ENCODE data around the gene SLC44A4.
"Not testable (repeated sequence)": the region's sequence is repeated elsewhere in the genome, so short reads cannot be mapped to it uniquely, and the experiment has no call there.

The SLC44A4 gene

GRCh38 chr6:31851980-31852718 is 26.6 kb downstream of the SLC44A4 start:
- DNase-seq: not testable (repeated sequence)

DNA sequence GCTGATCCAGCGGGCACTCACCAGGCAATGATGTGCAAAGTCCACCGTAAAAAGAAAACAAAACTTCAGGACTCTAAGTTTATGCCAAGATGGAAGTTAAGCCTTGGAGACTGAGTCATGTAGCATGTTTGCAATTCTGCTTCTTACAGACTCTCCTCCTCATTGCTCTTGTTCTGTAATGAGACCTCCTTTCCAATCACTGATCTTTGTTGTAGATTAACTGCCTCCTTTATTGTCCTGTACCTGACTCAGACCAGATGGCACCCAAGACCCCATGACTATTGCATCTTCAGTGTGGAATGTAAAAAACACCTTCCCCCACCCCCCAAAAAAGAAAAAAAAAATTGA is 27.3 kb downstream of the SLC44A4 start:
- DNase-seq: no peak

DNA sequence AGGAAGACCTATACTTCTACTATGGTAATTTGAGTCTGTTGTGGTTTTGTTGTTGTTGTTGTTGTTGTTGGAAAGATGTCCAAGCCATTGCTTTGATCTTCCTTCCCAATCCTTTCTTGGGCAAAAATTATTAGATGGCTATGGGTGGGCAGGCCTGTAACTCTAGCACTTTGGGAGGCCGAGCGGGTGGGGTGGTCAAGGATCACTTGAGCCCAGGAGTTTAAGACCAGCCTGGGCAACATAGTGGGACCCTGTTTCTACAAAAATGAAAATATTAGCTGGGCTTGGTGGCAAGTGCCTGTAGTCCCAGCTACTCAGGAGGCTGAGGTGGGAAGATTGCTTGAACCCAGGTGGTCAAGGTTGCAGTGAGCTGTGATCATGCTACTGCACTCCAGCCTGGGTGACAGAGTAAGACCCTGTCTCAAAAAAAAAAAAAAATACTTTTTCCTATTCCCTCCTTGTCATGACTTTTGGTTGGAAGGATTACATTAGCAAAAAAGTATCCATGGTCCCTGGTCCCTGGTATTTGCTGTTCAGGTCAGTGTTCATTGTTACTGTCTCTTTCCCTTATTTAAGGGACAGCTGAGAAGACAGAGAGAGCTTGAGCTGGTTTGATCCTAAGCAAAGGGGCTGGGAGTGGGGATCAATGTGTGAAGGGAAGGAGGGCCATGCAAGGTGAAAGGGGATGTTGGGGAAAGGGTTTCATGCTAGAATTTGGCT is 27.9 kb downstream of the SLC44A4 start:
- no peak for DNase-seq

GRCh38 chr6:31847276-31847978 is 31.4 kb downstream of the SLC44A4 start:
- no peak for DNase-seq

- DNase-seq: no peak
These were observed 34.3 kb downstream of the SLC44A4 start for GRCh38 chr6:31844507-31844906.

GRCh38 chr6:31842053-31842452 is 36.7 kb downstream of the SLC44A4 start:
- DNase-seq: no peak

- not testable (repeated sequence) for DNase-seq
These were observed 39.0 kb downstream of the SLC44A4 start for GRCh38 chr6:31839779-31840126.

DNA sequence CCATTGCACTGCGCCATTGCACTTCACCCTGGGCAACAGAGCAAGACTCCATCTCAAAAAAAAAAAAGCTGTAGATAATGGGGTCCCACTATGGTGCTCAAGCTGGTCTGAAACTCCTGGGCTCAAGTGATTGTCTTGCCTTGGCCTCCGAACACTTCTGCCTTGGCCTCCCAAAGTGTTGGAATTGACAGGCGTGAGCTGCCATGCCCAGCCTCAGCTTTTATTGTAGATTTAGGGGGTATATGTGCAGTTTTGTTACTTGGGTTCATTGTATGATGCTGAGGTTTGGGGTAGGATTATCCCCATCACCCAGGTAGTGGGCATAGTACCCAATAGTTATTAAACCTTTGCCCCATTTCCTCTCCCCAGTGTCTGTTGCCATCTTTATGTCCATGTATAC is 39.8 kb downstream of the SLC44A4 start:
- DNase-seq: no peak

DNA sequence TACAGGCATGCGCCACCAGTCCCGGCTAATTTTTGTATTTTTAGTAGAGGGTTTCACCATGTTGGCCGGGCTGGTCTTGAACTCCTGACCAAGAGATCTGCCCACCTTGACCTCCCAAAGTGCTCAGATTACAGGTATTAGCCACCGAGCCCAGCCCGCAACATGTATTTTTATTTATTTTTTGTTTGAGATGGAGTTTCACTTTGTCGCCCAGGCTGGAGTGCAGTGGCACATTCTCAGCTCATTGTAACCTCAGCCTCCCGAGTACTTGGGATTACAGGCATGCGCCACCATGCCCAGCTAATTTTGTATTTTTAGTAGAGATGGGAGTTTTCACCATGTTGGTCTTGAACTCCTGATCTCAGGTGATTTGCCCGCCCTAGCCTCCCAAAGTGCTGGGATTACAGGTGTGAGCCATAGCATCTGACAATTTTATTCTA is 40.7 kb downstream of the SLC44A4 start:
- DNase-seq: not testable (repeated sequence)

DNA sequence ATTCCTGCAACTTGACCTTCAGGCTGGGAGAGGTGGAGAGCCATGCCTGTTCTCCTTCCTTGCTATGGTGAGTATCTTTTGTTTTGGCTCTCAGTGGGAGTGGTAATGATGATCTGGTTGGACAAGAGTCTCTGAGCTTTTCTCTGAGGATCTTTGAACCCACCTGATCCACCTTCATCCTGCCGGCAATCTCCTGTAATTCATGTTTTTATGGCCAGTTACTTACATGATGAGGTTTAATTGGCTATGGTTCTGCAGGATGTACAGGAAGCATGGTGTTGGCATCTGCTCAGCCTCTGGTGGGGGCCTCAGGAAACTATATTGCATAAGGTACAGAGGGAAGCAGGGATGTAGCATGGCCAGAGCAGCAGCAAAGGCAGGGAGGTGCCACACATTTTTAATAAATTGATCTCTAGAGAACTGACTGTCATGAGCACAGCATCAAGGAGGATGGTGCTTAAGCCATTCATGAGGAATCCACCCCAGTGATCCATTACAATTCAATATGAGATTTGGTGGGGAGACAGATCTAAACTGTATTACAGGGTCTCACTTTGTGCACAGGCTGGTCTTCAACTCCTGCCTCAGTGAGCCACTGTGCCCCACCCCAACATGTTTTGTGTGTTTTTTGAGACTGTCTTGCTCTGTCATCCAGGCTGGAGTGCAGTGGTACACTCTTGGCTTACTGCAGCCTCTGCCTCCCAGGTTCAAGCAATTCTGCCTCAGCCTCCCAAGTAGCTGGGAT is 41.3 kb downstream of the SLC44A4 start:
- DNase-seq: no peak

DNA sequence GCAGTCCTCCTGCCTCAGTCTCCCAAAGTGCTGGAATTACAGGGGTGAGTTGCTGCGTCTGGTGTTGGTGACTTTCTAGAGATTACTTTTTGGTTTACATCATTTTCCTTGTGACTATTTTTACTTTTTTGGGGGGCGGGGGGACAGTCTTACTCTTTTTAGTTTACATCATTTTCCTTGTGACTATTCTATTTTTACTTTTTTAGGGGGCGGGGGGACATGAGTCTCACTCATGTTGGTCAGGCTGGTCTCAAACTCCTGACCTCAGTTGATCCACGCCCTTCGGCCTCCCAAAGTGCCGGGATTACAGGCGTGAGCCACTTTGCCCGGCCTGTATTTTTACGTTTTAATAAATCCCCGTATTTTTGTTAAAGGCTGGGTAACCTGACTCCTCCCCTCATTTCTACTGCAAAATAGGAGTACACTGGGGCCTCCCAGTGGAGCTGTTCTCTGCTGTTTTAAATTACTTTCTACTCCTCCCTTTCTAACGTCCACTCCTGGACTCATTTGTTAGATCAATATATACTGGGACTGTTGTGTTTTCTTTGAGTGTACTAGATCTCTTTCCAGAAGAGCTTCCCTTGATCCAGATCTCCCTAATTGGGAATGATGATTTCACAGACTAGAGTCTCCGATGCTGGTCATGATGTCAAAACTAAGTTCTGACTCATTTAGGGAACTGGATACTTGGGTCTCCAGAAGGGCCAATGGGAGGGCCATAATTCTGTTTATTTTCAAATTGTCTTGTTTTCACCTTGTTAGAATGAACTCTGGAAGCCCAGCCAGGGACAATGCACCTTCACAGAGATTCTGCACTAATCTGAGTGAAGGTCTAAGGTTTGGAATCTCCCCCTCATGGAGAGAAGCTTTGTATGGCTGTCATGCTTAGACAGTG is 42.1 kb downstream of the SLC44A4 start:
- DNase-seq: no peak

GRCh38 chr6:31836047-31836473 is 42.7 kb downstream of the SLC44A4 start:
- DNase-seq: no peak

DNA sequence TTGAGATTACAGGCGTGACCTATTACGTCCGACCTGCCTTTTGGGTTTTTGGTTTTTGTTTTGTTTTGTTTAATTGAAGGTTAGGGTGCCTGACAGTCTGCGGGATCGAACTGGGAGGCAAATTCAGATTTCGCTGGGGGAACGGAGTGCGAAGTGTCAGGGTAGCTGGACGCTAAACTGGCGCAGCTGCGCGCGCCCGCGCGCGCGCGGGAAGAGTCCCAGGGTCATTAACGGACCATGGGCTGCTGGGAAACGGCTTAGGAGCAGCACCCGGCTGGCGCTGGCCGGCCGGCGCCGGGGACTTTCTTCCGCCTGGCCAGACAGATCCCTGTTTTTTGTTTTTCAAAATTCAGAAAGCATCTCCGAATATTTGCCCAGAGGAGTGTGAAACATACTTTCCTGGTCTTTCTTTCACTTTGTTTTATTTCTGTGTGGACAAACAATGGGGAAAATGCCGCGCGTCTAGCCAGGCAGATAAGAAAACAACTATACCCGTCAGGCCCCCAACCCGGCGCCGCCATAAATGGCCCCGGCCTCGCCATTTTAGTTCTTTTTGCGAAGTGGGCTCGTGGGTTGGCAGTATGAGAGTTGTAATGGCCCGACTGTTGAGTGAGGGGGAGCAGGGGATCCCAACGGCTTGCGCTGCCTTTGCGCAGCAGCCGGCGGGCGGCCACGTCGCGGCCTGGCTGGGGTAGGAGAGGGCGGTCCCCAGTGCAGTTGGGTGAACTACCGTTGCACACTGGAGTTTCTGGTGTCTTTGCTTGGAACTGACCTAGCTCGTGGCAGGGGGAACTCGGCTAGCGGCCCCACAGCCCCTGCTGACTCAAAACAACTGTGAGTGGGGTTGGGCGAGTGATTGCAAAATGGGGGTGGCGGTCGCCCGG is 44.2 kb downstream of the SLC44A4 start:
- peak; percentile 83 to 94 for DNase-seq

GRCh38 chr6:31831350-31832215 is 47.2 kb downstream of the SLC44A4 start:
- DNase-seq: no peak

DNA sequence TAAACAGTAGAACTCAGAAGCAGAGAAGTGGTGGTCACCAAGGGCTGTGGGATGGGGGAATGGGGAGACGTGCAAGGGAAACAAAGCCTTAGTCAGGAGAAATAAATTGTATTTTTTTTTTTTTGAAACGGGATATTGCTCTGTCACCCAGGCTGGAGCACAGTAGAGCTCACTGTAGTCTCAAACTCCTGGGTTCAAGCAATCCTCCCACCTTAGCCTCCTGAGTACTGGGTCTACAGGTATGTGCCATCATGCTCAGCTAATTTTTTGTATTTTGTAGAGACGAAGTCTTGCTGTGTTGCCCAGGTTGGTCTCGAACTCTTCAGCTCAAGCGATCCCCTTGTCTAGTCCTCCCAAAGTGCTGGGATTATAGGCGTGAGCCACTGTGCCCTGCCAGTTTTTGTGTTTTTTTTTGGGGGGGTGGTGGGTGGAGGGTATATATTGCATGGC is 47.9 kb downstream of the SLC44A4 start:
- DNase-seq: no peak

GRCh38 chr6:31829633-31830283 is 49.0 kb downstream of the SLC44A4 start:
- DNase-seq: peak in 1 of 2 experiments; percentile 42

DNA sequence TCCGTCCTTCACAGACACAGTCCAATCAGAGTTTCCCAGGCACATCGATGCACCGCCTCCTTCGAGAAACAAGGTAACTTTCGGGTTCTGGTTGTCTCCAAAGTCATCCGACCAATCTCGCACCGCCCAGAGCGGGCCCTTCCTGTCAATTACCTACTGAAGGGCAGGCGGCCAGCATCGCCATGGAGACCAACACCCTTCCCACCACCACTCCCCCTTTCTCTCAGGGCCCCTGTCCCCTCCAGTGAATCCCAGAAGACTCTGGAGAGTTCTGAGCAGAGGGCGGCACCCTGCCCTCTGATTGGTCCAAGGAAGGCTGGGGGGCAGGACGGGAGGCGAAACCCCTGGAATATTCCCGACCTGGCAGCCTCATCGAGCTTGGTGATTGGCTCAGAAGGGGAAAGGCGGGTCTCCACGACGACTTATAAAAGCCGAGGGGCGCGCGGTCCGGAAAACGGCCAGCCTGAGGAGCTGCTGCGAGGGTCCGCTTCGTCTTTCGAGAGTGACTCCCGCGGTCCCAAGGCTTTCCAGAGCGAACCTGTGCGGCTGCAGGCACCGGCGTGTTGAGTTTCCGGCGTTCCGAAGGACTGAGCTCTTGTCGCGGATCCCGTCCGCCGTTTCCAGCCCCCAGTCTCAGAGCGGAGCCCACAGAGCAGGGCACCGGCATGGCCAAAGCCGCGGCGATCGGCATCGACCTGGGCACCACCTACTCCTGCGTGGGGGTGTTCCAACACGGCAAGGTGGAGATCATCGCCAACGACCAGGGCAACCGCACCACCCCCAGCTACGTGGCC is 51.3 kb downstream of the SLC44A4 start, which contains the start of gene HSPA1B:
Gene HSPA1B (plus strand): TSS at position 453 of the 794 bp plus-strand sequence. CDS start 213 bp downstream, at position 666.
- peak; percentile 95 to 96 for DNase-seq

GRCh38 chr6:31826793-31827285 is 52.0 kb downstream of the SLC44A4 start:
- peak in 1 of 2 experiments; percentile 65 for DNase-seq

Measured in NCI-H187 (cell line).